ENCODE data around the gene THSD7B.

- TF ChIP-seq POLR2AphosphoS5 (IDR thresholded peaks at IDR 0.05) (no peak), CTCF (IDR thresholded peaks at IDR 0.05) (no peak), POLR2A (IDR thresholded peaks at IDR 0.05) (no peak)
These were observed 487.6 kb downstream of the THSD7B start for GRCh38 chr2:137252934-137253333.

Measured in prostate gland (tissue), 2 donors.